GM12873 (cell line): ENCODE measurements around the gene KCNJ5.

Source experiments
- TF ChIP-seq, protein P1 (sequence below): IDR thresholded peaks from 2 replicates; pipeline ENCODE4 v1.5.1; 2012; ENCODE audit warnings: low read depth, mild to moderate bottlenecking, moderate library complexity, low read length, control low read depth; ENCODE audit not compliant: insufficient read depth; ENCODE audit errors: missing control alignments

Gene KCNJ5

DNA sequence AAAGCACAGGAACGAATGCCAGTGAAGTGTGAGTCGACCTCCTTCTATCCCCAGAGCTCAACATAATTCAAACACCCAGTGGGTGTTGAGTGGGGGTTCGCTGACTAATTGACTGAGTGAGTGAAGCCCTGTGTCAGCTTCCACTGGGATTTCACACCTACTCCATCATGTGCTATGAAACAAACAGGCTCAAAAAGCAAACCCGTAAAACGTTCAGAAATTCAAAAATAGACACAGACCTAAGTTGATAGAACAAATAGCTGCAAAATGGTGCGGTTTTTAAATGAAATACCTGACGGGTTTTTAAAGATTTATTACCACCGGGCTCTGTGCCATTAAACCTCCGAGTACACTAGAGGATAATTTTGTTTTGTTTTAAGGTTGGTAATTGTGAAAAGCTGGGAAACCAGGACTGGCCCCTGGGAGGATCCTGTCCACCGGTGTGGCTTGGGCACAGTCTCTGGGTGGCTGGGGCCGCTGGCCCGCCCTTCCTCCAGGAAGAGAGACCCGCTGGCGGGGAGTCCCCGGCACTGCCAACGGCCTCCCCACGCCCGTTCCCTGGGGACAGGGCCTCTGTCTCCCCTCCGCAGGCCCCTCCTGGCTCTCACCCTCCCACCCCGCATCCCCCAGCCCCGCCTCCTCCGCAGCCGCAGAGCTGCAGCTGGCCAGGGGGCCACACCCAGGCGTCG, 13.6 kb downstream of the KCNJ5 start:
- TF ChIP-seq, protein P1, sequence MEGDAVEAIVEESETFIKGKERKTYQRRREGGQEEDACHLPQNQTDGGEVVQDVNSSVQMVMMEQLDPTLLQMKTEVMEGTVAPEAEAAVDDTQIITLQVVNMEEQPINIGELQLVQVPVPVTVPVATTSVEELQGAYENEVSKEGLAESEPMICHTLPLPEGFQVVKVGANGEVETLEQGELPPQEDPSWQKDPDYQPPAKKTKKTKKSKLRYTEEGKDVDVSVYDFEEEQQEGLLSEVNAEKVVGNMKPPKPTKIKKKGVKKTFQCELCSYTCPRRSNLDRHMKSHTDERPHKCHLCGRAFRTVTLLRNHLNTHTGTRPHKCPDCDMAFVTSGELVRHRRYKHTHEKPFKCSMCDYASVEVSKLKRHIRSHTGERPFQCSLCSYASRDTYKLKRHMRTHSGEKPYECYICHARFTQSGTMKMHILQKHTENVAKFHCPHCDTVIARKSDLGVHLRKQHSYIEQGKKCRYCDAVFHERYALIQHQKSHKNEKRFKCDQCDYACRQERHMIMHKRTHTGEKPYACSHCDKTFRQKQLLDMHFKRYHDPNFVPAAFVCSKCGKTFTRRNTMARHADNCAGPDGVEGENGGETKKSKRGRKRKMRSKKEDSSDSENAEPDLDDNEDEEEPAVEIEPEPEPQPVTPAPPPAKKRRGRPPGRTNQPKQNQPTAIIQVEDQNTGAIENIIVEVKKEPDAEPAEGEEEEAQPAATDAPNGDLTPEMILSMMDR, result no peak

DNA sequence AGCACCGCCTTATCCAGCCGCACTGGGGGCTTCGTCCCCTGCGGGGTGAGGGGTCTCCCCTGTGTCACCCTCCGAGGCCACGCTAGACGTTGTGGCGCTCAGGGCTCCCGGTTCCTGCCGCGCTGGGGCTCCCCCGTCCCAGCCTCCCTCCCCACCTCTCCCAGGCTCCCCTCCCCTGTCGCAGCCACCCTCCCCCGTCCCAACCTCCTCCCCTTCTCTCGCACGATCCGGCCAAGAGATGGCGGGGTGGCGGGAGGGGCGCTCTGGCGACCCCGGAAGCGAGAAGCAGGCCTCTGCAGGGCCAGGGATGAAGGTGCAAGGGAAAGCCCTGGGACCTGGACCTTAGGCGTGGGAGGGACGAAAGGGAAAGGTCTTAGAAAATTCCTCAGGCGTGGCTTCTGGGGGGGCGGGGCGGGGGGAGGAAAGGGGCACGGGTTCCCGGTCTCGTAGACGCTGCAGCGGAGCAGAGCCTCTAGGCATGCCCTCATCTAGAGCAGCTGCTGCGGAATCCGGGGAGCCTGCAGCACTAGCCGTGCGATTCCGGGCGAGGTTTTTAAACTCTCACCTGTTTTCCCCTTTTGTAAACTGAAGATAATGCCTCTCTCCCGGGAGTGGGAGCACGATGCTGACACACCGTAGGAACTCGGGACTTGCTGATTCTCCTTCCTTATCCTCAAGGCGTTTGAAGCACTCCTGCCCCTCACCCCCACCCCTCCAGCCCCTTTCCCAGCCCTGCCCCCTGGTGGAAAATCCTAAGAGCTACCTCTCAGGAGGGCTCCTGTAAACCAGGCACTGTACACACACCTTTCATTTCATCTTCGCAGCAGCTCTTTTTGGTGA, 14.4 kb downstream of the KCNJ5 start:
- TF ChIP-seq, protein P1, result peak; percentile 50

DNA sequence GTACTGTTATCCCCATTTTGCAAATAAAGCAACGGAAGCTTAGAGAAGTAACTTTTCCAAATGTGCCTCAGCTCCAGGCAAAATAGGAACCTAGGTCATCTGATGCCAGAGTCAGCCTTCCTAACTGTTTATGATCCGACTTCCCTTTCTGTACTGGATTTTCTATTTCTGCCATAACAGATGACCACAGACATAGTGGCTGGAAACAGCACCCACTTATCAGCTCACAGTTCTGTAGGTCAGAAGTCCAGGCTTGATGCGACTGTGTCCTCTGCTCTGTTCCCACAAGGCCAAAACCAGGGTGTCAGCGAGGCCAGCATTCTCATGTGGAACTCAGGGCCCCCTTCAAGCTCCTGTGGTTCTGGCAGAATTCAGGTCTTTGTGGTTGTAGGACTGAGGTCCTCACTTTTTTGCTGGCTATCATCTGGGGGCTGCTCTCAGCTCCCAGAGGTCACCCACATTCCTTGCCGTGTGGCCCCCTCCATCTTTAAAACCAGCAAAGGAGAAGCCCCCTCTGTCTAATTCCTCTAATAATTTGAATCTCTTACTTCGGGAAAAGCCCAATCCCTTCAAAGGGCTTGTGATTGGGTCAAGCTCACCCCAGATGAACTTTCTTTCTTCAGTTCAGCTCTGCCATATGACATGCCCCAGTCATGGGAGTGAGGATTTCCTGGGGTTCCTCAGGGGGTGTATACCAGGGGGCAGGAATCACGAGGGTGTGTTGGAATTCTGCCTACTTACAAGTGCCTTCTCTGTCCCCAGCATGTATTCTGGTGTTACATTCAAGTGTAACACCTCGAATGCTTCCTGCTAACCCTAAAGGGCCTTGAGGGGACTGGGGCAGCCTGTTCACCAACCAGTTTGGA, 15.3 kb downstream of the KCNJ5 start:
- TF ChIP-seq, protein P1, result no peak

DNA sequence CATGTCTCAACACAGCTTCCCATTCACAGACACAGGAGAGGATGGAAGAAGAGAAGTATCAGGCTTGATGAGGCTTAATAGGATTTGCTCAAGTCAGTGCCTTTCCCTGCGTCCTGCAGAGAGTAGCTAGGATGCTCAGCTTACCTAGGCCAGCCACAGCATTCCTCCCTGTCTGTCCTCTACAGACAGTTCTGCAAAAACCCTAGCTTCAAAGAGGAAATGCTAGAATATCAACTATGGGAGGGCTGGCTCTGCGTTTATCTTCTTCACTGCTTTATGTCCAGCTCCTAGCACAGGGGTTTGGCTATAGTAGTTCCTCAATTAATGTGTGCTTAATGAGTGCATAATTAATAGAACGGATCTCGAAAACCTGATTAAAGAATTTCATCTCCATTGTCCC, 16.4 kb downstream of the KCNJ5 start:
- TF ChIP-seq, protein P1, result no peak

DNA sequence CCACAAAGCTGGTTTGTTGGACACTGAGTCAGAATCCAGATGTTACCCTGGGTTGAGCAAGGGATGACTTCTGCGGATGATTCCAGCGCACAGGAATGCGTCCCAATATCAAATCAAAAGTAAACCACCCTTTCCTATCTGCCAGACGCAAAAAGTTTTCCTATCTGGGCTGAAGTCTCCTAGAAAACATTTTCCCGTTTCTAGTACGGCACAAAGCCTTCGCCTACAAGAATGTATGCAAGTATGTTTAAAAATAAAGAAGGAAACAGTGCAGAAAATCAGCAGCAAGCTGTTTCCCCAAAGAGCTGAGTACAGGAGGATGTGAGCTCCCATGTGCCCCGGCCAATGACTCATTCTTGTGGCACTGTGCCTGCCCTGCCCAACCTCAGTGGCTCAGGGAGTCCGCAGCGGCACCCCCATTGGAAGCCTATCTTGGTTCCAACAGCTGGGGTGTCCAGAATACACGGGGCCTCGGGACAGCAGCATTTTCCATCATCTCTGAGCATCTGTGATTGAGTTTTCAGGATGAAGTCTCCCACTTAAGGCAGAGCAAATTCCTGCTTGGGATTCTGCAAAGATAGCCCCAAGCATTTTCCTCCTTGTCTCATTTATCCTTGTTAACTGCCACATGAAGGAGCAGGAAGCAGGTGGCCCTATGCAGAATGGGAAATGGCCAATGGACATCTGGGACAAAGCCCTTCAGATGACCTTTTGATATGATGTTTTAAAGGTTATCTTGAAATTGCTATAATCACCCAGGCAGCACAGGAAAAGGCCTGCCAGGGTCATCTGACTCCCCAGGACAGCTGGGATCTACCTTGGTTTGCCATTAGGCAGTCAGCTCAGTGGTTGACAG, 17.5 kb downstream of the KCNJ5 start:
- TF ChIP-seq, protein P1, result no peak

DNA sequence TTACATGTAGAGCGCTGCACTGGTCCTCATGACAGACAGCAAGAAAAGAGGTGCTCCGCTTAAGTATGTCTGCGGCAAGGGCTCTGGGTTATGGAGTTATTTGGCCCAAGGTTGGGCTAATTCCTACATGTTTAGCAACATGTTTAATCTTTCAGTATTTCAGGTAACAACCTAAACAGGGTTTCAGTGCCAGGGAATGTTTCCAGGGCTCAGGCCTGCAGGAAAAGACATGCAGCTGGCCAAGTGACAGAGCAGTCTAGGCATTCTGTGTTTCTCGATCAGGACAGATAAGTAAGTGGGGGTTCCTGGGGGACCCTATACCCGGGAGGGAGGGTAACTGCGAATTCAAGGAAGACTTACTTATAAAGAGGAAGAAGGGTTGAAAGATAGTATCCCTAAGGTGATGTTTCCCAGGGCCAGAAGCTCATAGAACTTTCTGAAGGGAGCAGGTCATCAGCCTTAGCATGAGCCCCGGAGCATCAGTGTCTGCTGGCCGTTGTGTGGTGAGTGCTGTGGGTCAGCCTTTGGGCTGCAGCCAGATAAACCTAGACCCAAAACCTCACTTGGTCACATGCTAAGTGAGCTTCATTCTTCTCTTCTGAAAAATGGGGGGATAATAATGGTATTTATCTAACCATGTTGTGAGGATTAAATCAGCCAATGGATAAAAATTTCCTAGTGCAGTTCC, 18.4 kb downstream of the KCNJ5 start:
- TF ChIP-seq, protein P1, result no peak
